Caco-2 (cell line): ENCODE data around the gene AGAP2. TPM values are rescaled to one million over a fixed set of nuclear protein-coding genes. Genes with fewer than 3 reads are reported as not detected.

Source experiments
- BruUV-seq: library from RNA; stranded (reverse); fragments of 400-500 nt; replicated peaks from 2 replicates; lab custom pipeline; 2021; lab: Mats Ljungman, UMichigan
- CTCF ChIA-PET: fragments of 300-600 bp; sonication (Branson Sonifier 250); formaldehyde crosslinking; loops from one replicate; lab custom pipeline; 2022; ENCODE audit warnings: antibody characterized with exemption; lab: Charles Lee
- POLR2A ChIA-PET: fragments of 300-600 bp; sonication (Branson Sonifier 250); formaldehyde crosslinking; loops from one replicate; lab custom pipeline; 2022; ENCODE audit warnings: antibody characterized with exemption; lab: Charles Lee
- DNase-seq, 2 experiments: peaks; one replicate each; pipeline versions ENCODE4 v3.0.0 to v3.0.0-alpha.2; 2020 to 2022
- H3K27me3 ChIP-seq: replicated peaks from 2 replicates; pipeline ENCODE4 v1.6.0; 2011; ENCODE audit warnings: low read length; ENCODE audit not compliant: control insufficient read depth, insufficient read depth
- H3K36me3 ChIP-seq: 2 replicates; pipeline ENCODE4 v1.5.1; 2011; ENCODE audit warnings: low read length; ENCODE audit not compliant: control insufficient read depth, insufficient read depth
- H3K4me1 ChIP-seq: fragments of 250-450 bp; sonication (Bioruptor Pico); 2 replicates; pipeline ENCODE4 v1.5.1; 2020; ENCODE audit warnings: mild to moderate bottlenecking
- H3K4me3 ChIP-seq: 2 replicates; pipeline ENCODE4 v1.5.1; 2011; ENCODE audit warnings: low read depth, mild to moderate bottlenecking, control low read depth, low read length
- H3K9me3 ChIP-seq: fragments of 250-450 bp; sonication (Bioruptor Pico); 2 replicates; pipeline ENCODE4 v1.5.1; 2020; ENCODE audit warnings: mild to moderate bottlenecking, moderate library complexity
- H3K27ac Mint-ChIP-seq: one replicate; pipeline ENCODE4 v1.8.0; 2022; ENCODE audit warnings: mixed read lengths; ENCODE audit not compliant: unreplicated experiment
- H3K27me3 Mint-ChIP-seq: one replicate; pipeline ENCODE4 v1.8.0; 2022; ENCODE audit warnings: mixed read lengths; ENCODE audit not compliant: insufficient read depth, unreplicated experiment
- H3K36me3 Mint-ChIP-seq: one replicate; pipeline ENCODE4 v1.8.0; 2022; ENCODE audit warnings: mild to moderate bottlenecking, mixed read lengths; ENCODE audit not compliant: insufficient read depth, unreplicated experiment
- H3K4me1 Mint-ChIP-seq: one replicate; pipeline ENCODE4 v1.8.0; 2022; ENCODE audit warnings: low read depth, mixed read lengths; ENCODE audit not compliant: unreplicated experiment
- H3K4me3 Mint-ChIP-seq: one replicate; pipeline ENCODE4 v1.8.0; 2022; ENCODE audit warnings: mild to moderate bottlenecking, moderate library complexity, mixed read lengths; ENCODE audit not compliant: unreplicated experiment
- H3K9me3 Mint-ChIP-seq: one replicate; pipeline ENCODE4 v1.8.0; 2022; ENCODE audit warnings: mixed read lengths; ENCODE audit not compliant: unreplicated experiment
- intact Hi-C: fragments of 100-400 bp; cut with micrococcal nuclease; formaldehyde crosslinking; loops from one replicate; pipeline ENCODE4 v1.10.0; 2022; ENCODE audit not compliant: unreplicated experiment
- total RNA-seq: library from RNA; stranded (reverse); gene quantifications from 2 replicates; pipeline ENCODE4 v1.2.3, GENCODE V29; 2022
- TF ChIP-seq, protein P1 (sequence below), 2 experiments: fragments of 200-600 bp in 1 of 2; IDR thresholded peaks; 1 replicate in 1 of 2; 2 replicates in 1 of 2; pipeline versions ENCODE4 v1.5.1 to v1.8.0; 2011 to 2022; ENCODE audit warnings: antibody characterized with exemption in 1 of 2, control low read depth in 1 of 2, inconsistent platforms in 1 of 2, low read depth in 1 of 2, low read length in 1 of 2, mild to moderate bottlenecking in 1 of 2, moderate library complexity in 1 of 2; ENCODE audit not compliant: insufficient read depth in 1 of 2, severe bottlenecking in 1 of 2, unreplicated experiment in 1 of 2

AGAP2 gene
- total RNA-seq, 1 experiment from 2014 or later = 0.09 TPM

- no TSS peak for BruUV-seq
- TF ChIP-seq, protein P1, sequence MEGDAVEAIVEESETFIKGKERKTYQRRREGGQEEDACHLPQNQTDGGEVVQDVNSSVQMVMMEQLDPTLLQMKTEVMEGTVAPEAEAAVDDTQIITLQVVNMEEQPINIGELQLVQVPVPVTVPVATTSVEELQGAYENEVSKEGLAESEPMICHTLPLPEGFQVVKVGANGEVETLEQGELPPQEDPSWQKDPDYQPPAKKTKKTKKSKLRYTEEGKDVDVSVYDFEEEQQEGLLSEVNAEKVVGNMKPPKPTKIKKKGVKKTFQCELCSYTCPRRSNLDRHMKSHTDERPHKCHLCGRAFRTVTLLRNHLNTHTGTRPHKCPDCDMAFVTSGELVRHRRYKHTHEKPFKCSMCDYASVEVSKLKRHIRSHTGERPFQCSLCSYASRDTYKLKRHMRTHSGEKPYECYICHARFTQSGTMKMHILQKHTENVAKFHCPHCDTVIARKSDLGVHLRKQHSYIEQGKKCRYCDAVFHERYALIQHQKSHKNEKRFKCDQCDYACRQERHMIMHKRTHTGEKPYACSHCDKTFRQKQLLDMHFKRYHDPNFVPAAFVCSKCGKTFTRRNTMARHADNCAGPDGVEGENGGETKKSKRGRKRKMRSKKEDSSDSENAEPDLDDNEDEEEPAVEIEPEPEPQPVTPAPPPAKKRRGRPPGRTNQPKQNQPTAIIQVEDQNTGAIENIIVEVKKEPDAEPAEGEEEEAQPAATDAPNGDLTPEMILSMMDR (IDR thresholded peaks at IDR 0.05; ENCODE audit: insufficient read depth in 1 of 2, low read depth in 1 of 2, low read length in 1 of 2, severe bottlenecking in 1 of 2, unreplicated experiment in 1 of 2) = no peak
- Mint-ChIP-seq H3K4me3 (peak overlapping the region; percentile 90), H3K36me3 (peaks cover 14% of the 10 kb centered on the region), H3K27me3 (no peaks in the 10 kb centered on the region), H3K9me3 (no peaks in the 10 kb centered on the region), H3K4me1 (peaks cover 14% of the 10 kb centered on the region), H3K27ac (peak overlapping the region; percentile 54)
- DNase-seq = peak in 1 of 2 experiments; percentile 24
- H3K4me3 ChIP-seq = peak overlapping the region; percentile 57
- peaks cover 3% of the 10 kb centered on the region for H3K36me3 ChIP-seq
- ChIA-PET POLR2A (interaction anchor here (0.6 to 1.0 kb wide), 2 partner anchors 9 to 10 kb away, joined by 3 read pairs; no protein-coding TSS in a partner anchor), CTCF (interaction anchor here (1.0 to 1.6 kb wide), 2 partner anchors 9 to 10 kb away, joined by 8 read pairs; no protein-coding TSS in a partner anchor)
- H3K4me1 ChIP-seq = peaks cover 12% of the 10 kb centered on the region; the same call in 1 of the 2 replicates
- intact Hi-C loops = loop anchor here (2.0 kb wide), 1 partner anchor 13 kb away; the partner anchor contains the start of gene CDK4
- no peaks in the 10 kb centered on the region for H3K27me3 ChIP-seq
- no peaks in the 10 kb centered on the region for H3K9me3 ChIP-seq
These were observed 27.3 kb upstream of the AGAP2 start for GRCh38 chr12:57765698-57766463.

GRCh38 chr12:57765003-57765697, 26.6 kb upstream of the AGAP2 start:
- BruUV-seq = TSS peak; percentile 58
- POLR2A ChIA-PET = interaction anchor here (1.0 kb wide), 1 partner anchor 8 kb away, joined by 3 read pairs; no protein-coding TSS in a partner anchor
- Mint-ChIP-seq H3K27ac (peak overlapping the region; percentile 20), H3K9me3 (no peaks in the 10 kb centered on the region), H3K4me1 (peaks cover 8% of the 10 kb centered on the region), H3K36me3 (peaks cover 9% of the 10 kb centered on the region), H3K27me3 (no peaks in the 10 kb centered on the region), H3K4me3 (peak overlapping the region; percentile 90)
- H3K4me1 ChIP-seq = 0 out of 2 replicates have a peak, but pooled peaks cover 9% of the 10 kb centered on the region
- no peaks in the 10 kb centered on the region for H3K9me3 ChIP-seq
- CTCF ChIA-PET = interaction anchor here (0.5 to 1.0 kb wide), 2 partner anchors 9 to 182 kb away, joined by 3 to 8 read pairs; no protein-coding TSS in a partner anchor
- intact Hi-C loops = no loop called here
- peak; percentile 63 to 71 for DNase-seq
- H3K4me3 ChIP-seq = peak overlapping the region; percentile 57
- no peaks in the 10 kb centered on the region for H3K27me3 ChIP-seq
- TF ChIP-seq, protein P1 (IDR thresholded peaks at IDR 0.05; ENCODE audit: insufficient read depth in 1 of 2, low read depth in 1 of 2, low read length in 1 of 2, severe bottlenecking in 1 of 2, unreplicated experiment in 1 of 2) = peak; percentile 26 to 58
- no peaks in the 10 kb centered on the region for H3K36me3 ChIP-seq

GRCh38 chr12:57764662-57765002, 26.1 kb upstream of the AGAP2 start:
- Histone ChIP-seq H3K4me1 (0 out of 2 replicates have a peak, but pooled peaks cover 9% of the 10 kb centered on the region), H3K36me3 (no peaks in the 10 kb centered on the region), H3K27me3 (no peaks in the 10 kb centered on the region), H3K4me3 (peak overlapping the region; percentile 57), H3K9me3 (no peaks in the 10 kb centered on the region)
- H3K27ac Mint-ChIP-seq = peak overlapping the region; percentile 20
- intact Hi-C loops = no loop called here
- DNase-seq = peak; percentile 58 to 68
- POLR2A ChIA-PET = interaction anchor here (1.0 kb wide), 1 partner anchor 8 kb away, joined by 3 read pairs; no protein-coding TSS in a partner anchor
- H3K27me3 Mint-ChIP-seq = no peaks in the 10 kb centered on the region
- TF ChIP-seq, protein P1 (IDR thresholded peaks at IDR 0.05; ENCODE audit: insufficient read depth in 1 of 2, low read depth in 1 of 2, low read length in 1 of 2, severe bottlenecking in 1 of 2, unreplicated experiment in 1 of 2) = no peak
- H3K9me3 Mint-ChIP-seq = no peaks in the 10 kb centered on the region
- CTCF ChIA-PET = interaction anchor here (0.5 to 1.1 kb wide), 3 partner anchors 8 to 181 kb away, joined by 3 to 8 read pairs (median 3); no protein-coding TSS in a partner anchor
- BruUV-seq = no TSS peak
- peak overlapping the region; percentile 90 for H3K4me3 Mint-ChIP-seq
- peaks cover 9% of the 10 kb centered on the region for H3K36me3 Mint-ChIP-seq
- H3K4me1 Mint-ChIP-seq = peaks cover 7% of the 10 kb centered on the region
